Activated CD8-positive, alpha-beta memory T cell treated with anti-CD3 and anti-CD28 coated beads, Interleukin-2, amount 50 U/mL, for 4 hours (primary cell): Measurements from ENCODE around the gene UFD1.
"Not testable (repeated sequence)": the region's sequence is repeated elsewhere in the genome, so short reads cannot be mapped to it uniquely, and the experiment has no call there.

Experiments used
- DNase-seq: peaks from one replicate; pipeline ENCODE4 v3.0.0-alpha.2; 2020

Gene UFD1

DNA sequence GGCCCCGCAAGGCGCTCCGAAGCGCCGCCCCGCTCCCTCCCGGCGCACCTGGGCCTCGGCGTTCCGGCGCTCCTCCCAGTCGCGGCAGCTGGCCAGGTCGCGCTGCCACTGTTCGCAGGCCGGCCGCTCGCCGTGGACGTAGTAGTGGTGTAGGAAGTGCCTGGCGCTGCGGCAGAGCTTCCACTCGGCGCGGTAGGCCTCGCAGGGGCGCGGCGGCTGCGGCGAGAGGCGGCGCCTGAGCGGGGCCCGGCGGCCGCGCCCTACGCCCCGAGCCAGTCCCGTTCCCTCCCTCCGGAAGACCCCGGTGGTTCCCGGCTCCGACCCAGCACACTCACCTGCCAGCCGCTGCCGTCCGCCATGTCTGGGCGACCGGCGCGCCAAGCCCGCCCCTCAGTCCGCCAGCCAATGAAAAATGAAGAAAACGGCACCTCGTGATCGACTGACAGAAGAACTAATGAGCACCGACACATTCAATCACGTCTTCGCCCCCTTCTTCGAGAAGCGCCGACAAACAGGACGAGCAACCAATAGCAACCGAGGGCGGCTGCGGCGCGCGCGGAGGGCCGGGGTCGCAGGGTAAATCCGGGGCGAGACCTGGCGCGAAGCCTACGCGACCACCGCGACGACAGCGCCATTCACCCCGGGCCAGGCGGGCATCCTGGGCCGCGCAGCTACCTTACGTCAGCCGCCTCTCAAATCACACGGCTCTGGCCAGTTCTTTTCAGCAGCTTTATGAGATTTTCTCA is 31.5 kb downstream of the UFD1 start, which contains the start of gene C22orf39:
TSS of gene C22orf39 (minus strand) at position 382 of the 746 bp plus-strand sequence. CDS start at position 359, 23 bp downstream.
- DNase-seq: peak; percentile 84

DNA sequence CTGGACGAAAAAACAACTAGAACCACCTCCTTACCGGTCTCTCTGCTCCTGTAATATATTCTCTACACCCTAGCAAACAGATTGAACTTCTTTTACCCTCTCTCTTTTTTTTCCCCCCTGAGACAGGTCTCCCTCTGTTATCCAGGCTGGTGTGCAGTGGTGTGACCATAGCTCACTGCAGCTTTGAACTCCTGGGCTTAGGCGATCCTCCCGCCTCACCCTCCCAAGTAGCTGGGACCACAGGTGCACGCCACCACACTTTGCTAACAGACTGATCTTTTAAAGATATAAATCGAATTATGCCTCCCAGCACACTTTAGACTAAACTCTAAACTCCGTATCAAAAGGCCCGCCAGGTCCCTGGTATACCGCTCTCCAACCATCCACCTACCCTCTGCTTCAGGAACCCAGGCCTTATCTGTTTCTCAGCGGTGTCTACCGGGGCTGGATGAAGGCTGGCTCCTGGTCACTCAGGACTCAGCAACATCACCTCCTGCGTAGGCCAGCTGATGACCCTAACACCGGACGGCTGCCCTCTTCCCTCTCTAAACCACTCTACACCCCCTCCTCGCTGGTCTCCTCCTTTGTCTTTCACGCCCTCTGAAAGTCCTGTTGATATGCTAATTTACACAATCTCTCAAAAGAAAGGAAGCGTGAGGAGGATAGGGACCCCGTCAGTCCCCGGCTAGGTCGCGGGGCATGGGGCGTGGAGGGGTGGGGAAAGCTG is 32.2 kb downstream of the UFD1 start:
- no peak for DNase-seq

GRCh38 chr22:19445279-19445982 is 33.6 kb downstream of the UFD1 start:
- DNase-seq: not testable (repeated sequence)

- no peak for DNase-seq
Measured at GRCh38 chr22:19443544-19444211, 35.3 kb downstream of the UFD1 start.

GRCh38 chr22:19442166-19442565 is 36.8 kb downstream of the UFD1 start:
- DNase-seq: no peak

GRCh38 chr22:19440411-19441195 is 38.4 kb downstream of the UFD1 start:
- no peak for DNase-seq

DNA sequence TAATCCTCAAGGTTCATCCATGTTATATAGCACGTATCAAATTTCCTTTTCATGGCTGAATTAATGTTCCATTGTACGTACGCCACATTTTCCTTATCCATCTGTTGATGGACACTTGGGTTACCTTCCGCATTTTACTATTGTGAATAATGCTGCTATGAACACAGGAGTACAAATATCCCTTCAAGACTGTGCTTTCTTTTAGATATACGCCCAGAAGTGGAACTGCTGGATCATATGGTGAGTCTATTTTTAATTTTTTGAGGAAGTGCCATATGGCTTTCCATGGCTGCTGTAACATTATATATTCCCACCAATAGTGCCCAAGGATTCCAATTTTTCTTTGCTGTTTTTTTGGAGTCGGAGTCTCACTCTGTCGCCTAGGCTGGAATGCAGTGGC is 40.7 kb downstream of the UFD1 start:
- DNase-seq: no peak

DNA sequence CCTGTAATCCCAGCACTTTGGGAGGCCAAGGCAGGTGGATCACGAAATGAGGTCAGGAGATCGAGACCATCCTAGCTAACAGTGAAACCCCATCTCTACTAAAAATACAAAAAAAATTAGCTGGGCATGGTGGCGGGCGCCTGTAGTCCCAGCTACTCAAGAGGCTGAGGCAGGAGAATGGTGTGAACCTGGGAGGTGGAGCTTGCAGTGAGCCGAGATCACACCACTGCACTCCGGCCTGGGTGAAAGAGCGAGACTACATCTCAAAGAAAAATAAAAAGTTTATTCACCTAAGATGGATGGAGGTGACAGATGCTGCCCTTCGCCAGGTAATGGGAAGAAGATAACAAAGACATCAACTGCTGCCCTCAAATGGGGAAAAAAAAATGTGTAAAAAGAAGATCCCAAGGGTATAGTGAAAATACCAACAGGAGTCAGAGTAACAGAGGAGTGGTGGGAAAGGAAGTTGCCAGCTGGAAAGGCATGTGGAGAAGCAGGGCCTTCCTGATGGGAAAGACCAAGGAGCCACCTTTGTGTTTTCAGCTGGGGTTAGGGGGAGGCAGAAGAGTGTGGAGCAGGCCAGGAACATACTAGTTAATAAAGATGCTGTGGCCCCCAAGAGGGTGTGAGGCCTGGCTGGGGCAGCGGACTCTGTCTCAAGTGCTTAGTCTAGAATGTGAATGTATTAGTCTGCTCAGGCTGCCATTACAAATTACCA is 42.4 kb downstream of the UFD1 start:
- not testable (repeated sequence) for DNase-seq

DNA sequence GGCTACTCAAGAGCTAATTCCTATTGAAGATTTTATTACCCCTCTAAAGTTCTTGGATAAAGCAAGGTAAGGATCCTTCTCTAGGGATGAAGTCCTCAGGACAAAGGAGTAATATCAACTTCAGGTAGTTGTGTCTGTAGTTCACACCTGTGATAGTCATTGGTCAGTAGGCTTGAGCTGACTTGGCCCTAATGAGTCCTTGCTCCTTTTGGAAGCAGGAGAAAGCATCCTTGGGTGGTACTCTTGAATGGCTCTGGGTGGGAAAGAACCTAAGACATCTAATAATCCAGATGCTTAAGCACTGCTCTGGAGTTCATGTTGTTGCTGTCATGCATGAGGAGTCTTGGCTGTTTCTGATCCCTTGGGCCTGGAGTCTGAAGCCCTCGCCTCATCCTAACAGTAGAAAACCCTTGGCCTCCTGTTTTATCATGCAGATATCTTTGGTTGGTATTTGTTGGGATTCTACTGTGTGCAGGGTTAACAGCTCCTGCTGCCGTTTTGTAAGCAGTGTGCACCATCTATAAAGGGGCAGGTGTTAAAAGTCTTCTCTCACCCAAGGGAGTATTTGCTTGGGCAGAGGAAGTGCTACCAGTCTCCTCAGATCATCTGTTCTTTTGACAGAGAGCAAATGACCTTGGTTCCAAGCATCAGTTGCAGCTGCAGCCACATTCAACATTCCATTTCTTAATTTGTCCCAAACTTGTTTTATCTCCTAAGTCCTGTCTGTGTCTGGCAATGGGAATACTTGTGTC is 44.0 kb downstream of the UFD1 start:
- no peak for DNase-seq

- no peak for DNase-seq
Measured at GRCh38 chr22:19434401-19434800, 44.6 kb downstream of the UFD1 start.

DNA sequence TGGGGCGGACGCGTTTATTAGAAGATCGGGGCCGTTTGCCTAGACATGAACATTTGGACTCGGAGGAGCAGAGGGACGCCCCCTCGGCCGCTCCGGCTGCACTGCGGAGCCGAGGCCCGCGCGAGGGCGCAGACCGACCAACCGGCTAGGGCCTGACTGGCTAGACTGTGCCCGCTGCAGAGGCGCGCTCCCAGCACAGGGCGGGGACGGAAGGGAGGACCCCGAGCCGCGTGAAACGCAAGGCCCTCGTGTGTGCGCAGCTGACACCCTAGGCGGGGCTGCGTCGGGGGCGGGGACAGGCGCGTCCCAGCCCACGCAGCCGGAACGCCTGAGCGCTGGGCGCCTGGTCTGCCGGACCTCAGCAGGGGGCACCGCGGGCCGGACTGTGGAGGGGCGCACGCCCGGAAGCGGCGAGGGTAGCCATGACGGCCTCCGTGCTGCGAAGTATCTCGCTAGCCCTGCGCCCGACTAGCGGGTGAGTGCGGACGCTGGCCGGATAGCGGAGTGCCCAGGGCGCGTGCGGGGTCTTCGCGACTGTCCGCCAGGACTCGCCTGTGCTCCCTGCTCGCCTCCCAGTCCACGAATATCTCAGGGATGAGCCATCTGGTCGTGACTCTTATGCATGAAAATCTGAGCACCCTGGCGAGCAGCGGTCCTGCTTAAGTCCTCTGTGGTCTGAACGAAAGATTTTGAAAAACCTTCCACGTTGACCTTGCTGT is 46.7 kb downstream of the UFD1 start, which contains the start of gene MRPL40:
TSS of gene MRPL40 (plus strand) at position 413 of the 719 bp plus-strand sequence. CDS start at position 423, 10 bp downstream.
- DNase-seq: peak; percentile 90

DNA sequence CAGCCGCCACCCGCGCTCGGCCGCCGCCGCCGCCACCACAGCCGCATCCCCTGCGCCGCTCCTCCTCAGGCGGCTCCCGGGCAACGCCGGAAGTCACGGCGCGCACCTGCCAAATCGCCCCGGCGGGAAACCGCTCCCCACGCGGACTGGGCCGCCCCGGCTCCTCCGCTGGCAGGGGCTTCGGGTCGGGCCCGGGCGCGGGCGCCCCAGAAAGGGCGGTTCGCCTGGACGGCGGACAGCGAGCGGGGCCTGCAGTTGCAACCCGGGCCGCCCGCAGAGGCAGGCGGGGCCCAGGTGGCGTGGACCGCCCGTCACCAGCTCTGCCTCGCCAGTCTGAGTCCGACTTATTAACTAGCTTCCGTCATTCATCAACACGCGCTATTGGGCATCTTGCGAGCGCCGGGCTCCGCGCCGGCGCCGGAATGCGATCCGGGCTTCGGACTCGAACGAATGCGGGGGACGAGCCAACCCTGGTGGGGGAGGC is 47.3 kb downstream of the UFD1 start, which contains the start of gene HIRA:
TSS of gene HIRA (minus strand) at position 85 of the 484 bp plus-strand sequence. CDS start 257 bp downstream, outside the sequence.
- peak; percentile 87 for DNase-seq

- DNase-seq: no peak
Measured at GRCh38 chr22:19430890-19431541, 48.0 kb downstream of the UFD1 start.

GRCh38 chr22:19429950-19430889 is 48.8 kb downstream of the UFD1 start:
- peak; percentile 28 for DNase-seq

DNA sequence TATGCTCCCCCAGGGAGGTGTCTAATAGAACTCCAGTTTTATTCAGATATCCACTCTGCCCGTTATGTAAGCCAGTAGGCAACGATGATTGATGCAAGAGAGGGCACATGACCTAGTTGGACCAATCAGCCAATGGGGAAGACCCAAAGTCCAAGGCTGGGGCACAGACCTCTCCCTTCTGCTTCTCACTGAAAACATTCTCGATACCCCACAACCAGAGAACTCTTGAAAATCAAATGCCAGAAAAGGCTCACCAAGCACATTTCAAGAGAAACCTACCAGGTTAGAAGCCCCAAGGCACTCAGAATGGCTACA is 54.9 kb downstream of the UFD1 start:
- DNase-seq: no peak

DNA sequence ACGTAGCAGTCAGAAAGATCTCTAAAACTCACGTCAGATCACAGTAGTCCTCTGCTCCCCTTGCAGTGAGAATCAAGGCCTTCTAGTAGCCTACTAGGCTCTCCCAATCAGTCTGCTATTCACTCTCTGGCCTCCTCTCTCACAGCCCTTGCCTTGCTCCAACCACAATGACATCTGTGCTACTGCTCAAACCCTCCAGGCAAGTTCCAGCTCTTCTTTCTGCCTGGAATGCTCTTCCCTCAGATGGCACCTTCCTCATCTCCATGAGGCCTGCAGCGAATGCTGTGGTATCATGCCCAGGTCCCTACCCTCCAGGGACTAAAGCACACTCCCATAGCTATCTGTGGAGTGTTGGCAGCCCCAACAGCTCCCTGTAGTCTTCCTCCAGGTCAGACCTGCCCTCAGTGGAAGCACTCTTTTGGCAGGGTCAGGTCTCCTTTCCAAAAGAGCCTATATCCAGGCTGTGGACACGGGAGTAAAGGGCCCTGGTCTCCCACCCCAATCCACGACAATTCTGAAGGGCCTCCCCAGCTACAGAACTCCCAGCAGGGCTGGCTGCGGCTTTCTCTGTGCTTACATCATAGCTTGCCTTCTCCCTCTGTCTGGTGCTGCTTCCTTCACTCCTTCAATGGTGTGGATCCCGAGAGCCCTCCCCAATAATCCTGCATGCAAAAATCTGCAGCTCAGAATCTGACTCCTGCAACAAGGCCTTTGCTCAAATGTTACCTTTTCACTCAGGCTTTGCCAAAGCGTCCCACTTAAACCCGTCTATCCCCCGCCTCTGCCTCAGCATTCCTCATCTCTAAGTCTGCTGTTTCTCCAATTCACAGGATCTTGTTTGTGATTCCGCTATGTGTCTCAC is 56.3 kb downstream of the UFD1 start:
- DNase-seq: no peak

GRCh38 chr22:19420321-19420720 is 58.7 kb downstream of the UFD1 start:
- no peak for DNase-seq
